DLD1 (cell line): Measurements from ENCODE around the gene KIF11.

Experiments
- in situ Hi-C: cut with HindIII; loops from 2 replicates; pipeline ENCODE4 v1.10.0; 2017; ENCODE audit warnings: low sequenced_read_pairs

The KIF11 gene

GRCh38 chr10:92677708-92678107 lies 84.8 kb downstream of the KIF11 start:
- in situ Hi-C loops: no loop called here

DNA sequence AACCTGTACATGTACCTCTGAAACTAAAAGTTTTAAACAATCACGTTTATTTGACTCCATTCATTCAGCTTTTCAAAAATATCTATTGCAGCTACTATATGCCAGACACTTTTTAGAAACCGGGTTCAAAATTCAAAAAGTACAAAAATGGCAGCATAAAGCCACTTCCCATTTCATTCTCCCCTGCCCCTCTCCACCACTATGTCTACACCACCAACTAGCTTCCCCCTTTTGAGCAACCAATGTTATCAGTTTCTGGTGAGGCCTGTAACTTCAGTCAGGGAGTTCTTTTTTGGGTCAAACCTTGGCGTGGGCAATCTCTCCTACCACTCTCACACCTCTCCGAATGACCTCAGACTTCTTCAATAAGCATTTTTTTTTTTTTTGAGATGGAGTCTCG lies 85.3 kb downstream of the KIF11 start:
- in situ Hi-C loops: no loop called here

GRCh38 chr10:92681306-92681834 lies 88.4 kb downstream of the KIF11 start:
- in situ Hi-C loops: no loop called here

GRCh38 chr10:92688573-92688926 lies 95.6 kb downstream of the KIF11 start:
- in situ Hi-C loops: no loop called here

- in situ Hi-C loops: no loop called here
Measured at GRCh38 chr10:92688927-92689662, 96.2 kb downstream of the KIF11 start.

DNA sequence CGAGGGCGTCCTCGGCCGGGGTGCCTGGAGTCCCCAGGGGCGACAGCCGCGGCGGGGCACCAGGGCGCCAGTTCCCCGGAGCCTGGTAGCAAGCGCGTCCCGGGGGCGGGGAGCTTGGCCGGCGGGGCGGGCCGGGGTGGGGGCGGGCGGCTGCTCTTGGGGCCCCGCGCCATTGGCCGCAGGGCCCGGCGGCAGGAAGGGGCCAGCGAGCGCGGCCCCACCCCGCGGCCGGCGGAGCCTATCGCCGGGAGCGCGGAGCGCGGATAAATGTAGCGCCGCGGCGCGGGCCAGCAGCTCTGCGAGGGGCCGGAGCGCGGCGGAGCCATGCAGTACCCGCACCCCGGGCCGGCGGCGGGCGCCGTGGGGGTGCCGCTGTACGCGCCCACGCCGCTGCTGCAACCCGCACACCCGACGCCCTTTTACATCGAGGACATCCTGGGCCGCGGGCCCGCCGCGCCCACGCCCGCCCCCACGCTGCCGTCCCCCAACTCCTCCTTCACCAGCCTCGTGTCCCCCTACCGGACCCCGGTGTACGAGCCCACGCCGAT lies 96.8 kb downstream of the KIF11 start, which contains the start of gene HHEX:
TSS of gene HHEX (plus strand) at position 293 of the 548 bp plus-strand sequence. CDS start at position 325, 32 bp downstream.
- in situ Hi-C loops: no loop called here

GRCh38 chr10:92690211-92690914 lies 97.4 kb downstream of the KIF11 start:
- in situ Hi-C loops: no loop called here

GRCh38 chr10:92690915-92691590 lies 98.1 kb downstream of the KIF11 start:
- in situ Hi-C loops: no loop called here

DNA sequence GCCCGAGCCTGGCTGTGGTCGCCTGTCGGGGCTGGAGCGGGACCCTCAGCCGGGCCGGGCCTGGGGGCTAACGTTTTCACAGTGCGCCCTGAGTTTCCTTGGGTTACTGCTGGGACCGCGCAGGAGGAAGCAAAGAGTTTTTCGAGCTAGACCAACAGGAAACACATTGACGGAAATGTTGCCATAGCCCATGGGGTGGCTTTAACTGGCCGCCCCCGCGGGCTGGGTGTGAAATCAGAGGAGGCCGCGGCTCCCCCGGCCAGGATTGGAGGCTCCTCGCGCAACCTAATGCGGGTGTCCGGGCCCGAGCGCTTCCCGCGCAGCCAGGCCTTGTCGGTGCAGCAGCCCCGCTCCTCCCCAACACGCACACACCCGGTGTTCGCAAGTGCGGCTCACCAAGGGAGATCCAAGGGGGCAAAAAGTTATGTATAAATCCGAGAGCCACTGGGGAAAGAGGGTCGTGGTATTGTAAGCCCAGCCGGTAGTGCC lies 98.7 kb downstream of the KIF11 start:
- in situ Hi-C loops: no loop called here

DNA sequence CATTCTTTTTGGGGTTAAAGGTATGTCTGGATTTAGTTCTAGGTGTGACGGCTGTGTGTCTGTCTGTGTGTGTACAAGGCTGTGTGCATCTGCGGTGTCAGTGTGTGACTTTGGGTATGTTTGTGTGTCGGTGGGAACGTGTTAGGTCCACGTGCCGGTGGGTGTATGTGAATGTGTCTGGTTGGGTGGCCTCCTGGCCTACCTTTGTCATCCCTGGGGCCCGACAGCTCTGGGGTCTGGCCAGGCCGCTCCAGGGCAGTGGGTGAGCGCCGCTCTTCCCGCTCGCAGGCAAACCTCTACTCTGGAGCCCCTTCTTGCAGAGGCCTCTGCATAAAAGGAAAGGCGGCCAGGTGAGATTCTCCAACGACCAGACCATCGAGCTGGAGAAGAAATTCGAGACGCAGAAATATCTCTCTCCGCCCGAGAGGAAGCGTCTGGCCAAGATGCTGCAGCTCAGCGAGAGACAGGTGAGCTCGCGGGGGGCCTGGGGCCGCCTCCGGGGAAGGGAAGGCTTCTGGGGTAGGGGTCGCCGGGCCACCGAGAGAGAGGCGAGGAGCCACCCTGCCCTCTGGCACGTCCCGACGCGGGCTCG lies 99.2 kb downstream of the KIF11 start:
- in situ Hi-C loops: no loop called here

DNA sequence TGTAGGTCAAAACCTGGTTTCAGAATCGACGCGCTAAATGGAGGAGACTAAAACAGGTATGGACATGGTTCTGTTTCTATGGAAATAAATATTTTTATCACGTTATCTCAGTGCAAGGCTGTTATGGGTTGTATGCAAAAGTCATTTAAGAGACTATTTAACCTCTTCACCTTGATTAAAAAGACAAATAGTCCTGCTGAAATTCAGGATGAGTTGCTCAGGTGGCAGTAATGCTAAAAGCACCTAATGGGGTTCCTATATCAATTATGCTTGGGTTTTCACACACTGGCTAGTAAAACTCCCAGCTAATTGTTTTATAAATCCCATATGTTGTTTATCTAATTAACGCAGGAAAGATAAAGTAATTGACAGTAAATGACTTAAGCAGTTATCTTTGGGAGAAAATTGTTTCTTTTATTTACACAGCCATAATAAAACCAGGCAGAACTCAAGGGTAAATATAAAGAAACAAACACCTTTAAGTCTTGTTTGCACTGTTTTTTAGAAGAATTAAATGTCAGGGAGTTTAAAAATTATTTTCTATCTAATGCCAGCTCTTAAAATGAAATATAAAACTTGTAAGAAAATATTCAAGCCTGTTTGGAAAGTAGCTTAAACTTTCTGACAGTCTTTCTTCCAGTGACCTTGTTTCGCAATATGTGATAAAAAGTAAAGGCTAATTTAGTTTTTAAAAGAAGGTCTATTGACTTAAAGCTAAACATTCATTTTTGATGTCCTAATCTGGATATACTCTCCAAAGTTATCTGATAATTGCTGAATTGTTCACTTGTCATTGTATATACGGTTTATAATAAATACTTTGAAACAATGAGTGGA lies 100.0 kb downstream of the KIF11 start:
- in situ Hi-C loops: no loop called here

DNA sequence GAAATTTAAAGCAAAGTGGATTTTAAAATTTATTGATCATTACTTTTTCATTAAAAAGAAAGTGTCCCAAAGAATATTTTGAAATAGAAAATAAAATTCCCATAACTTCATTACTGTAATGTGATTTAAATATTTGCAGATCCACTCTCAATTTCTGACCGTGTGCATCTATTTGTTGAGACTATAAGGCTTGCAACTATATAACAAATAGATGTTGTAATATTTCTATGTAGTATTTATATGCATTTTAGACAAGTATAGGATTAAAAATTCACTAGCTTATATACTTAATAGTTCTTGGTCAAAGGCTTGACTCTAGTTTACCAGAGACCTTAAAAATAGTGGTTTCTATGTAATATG lies 100.6 kb downstream of the KIF11 start:
- in situ Hi-C loops: no loop called here

DNA sequence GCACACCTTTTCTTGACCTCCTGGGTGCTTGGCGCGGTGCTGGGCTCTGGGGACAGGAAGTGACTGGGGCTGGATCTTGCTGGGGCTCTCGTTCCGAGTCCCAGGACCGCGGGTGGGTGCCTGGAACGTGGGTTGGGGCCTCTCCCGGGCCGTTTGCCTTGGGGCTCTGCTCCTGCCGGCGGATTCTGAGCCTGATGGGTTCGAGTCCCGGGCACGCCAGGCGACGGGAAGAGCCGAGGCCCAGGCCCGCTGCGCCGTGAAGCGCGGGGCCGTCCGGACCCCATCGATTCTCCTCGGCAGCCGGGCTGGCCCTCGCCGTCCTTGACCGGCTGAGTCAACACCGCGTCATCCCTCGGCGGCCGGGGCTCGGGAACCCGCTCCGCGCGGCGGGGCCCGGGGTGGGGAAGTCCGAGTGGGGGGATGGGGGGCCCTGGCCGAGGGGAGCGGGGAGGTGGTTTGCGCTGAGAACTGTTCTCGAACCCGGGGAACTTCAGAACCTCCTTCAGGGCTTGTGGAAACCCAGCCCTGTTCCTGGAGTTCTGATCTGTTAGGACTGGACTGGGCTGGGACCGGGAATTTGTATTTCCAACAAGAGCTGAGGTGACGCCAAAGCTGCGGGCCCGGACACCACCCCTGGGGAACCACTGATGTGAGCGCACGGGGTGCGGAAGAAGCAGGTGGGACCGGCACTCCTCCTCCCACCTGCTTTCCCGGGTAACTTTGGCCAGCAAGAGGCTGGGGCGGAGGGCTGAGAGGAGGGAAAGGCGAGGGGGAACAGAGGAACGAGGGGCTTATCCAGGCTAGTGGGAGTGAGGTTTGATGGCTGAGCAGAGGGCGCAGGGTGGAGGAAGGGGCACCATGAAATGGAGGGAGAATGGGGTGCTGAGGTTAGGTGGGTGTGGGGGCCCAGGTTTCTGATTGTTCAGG lies 103.0 kb downstream of the KIF11 start:
- in situ Hi-C loops: no loop called here

- in situ Hi-C loops: no loop called here
Measured at GRCh38 chr10:92696606-92697383, 103.9 kb downstream of the KIF11 start.

- in situ Hi-C loops: no loop called here
Measured at GRCh38 chr10:92697663-92698511, 105.0 kb downstream of the KIF11 start.

DNA sequence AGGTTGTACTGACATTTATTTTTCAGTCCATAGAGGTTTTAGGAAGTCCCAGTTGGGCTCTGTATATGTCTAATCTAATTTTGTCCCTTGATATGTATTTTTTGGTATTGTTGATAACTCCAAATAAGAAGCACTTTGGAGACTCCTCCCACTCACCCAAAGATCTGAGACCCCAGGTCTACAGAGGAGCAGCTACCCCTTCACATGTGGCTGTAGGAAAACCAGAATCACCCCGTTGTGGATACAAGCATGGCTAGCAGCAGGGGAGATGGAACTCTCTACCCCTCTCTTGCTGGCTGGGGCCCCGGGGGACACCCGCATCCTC lies 106.2 kb downstream of the KIF11 start:
- in situ Hi-C loops: no loop called here
